GM18858 (cell line): ENCODE data around the gene DISP2.

Experiments
- ATAC-seq: cut with Tn5 transposase; IDR thresholded peaks from one replicate; pipeline ENCODE4 v1.9.1; 2021; ENCODE audit not compliant: unreplicated experiment

Gene DISP2

GRCh38 chr15:40382580-40383456 lies 24.8 kb downstream of the DISP2 start, which contains the start of gene KNSTRN:
Gene KNSTRN (plus strand): TSS chr15:40382721. CDS start chr15:40382836, 115 bp downstream.
- ATAC-seq = peak; percentile 77

- no peak for ATAC-seq
Measured at GRCh38 chr15:40386480-40386879, 28.5 kb downstream of the DISP2 start.

GRCh38 chr15:40388941-40389823 lies 31.2 kb downstream of the DISP2 start:
- ATAC-seq = no peak

GRCh38 chr15:40389824-40390595 lies 32.0 kb downstream of the DISP2 start:
- ATAC-seq = no peak

- no peak for ATAC-seq
Measured at GRCh38 chr15:40392986-40393948, 35.2 kb downstream of the DISP2 start.

GRCh38 chr15:40397688-40398412 lies 39.8 kb downstream of the DISP2 start:
- no peak for ATAC-seq

GRCh38 chr15:40398413-40398873 lies 40.4 kb downstream of the DISP2 start:
- peak; percentile 73 for ATAC-seq

GRCh38 chr15:40399370-40399769 lies 41.4 kb downstream of the DISP2 start:
- ATAC-seq = no peak

- ATAC-seq = peak; percentile 88
Measured at GRCh38 chr15:40405501-40406381, 47.7 kb downstream of the DISP2 start, which contains the start of gene IVD. Gene IVD (plus strand): TSS chr15:40405795. CDS start chr15:40405828, 33 bp downstream.

GRCh38 chr15:40407330-40407990 lies 49.4 kb downstream of the DISP2 start:
- peak; percentile 42 for ATAC-seq

- ATAC-seq = no peak
Measured at GRCh38 chr15:40409366-40409765, 51.3 kb downstream of the DISP2 start.

GRCh38 chr15:40410476-40410875 lies 52.5 kb downstream of the DISP2 start:
- no peak for ATAC-seq

GRCh38 chr15:40412095-40412759 lies 54.2 kb downstream of the DISP2 start:
- no peak for ATAC-seq

- ATAC-seq = no peak
Measured at GRCh38 chr15:40413036-40413435, 55.0 kb downstream of the DISP2 start.

- ATAC-seq = no peak
Measured at GRCh38 chr15:40414816-40415215, 56.8 kb downstream of the DISP2 start.

- ATAC-seq = no peak
Measured at GRCh38 chr15:40415226-40415625, 57.2 kb downstream of the DISP2 start.

GRCh38 chr15:40416056-40416455 lies 58.0 kb downstream of the DISP2 start:
- no peak for ATAC-seq
